ENCODE measurements around the gene KRTAP5-3.

DNA sequence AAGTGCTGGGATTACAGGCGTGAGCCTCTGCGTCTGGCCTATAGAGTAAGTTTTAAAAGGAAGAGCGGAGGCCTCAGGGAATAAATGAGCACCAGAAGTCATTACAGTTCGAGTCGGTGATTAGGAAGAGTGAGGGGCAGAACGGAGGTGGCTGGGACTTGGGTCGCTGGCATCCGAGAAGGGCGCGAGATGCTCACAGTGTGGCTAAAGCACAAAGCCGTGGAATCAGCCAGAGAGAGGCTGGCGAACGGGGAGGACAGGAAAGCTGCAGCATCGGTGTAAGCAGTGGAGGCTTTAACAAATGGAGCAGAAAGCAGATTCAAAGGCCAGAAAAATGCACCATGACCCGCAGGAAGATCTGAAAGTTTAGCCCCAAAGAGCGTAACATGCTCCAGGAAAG lies 16.4 kb upstream of the KRTAP5-3 start:
- TF ChIP-seq, protein P1, sequence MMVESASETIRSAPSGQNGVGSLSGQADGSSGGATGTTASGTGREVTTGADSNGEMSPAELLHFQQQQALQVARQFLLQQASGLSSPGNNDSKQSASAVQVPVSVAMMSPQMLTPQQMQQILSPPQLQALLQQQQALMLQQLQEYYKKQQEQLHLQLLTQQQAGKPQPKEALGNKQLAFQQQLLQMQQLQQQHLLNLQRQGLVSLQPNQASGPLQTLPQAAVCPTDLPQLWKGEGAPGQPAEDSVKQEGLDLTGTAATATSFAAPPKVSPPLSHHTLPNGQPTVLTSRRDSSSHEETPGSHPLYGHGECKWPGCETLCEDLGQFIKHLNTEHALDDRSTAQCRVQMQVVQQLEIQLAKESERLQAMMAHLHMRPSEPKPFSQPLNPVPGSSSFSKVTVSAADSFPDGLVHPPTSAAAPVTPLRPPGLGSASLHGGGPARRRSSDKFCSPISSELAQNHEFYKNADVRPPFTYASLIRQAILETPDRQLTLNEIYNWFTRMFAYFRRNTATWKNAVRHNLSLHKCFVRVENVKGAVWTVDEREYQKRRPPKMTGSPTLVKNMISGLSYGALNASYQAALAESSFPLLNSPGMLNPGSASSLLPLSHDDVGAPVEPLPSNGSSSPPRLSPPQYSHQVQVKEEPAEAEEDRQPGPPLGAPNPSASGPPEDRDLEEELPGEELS (CRISPR knock-in tag; IDR thresholded peaks at IDR 0.05; ENCODE audit: borderline replicate concordance), result no peak
- TF ChIP-seq CTCF (IDR thresholded peaks at IDR 0.05 in 2 of 3, conservative IDR thresholded peaks at IDR 0.05 in 1 of 3; ENCODE audit: insufficient read depth in 2 of 3, low read depth in 1 of 3, low read length in 3 of 3) (no peak), POLR2A (conservative IDR thresholded peaks at IDR 0.05) (no peak), NR2F6 (CRISPR knock-in tag; IDR thresholded peaks at IDR 0.05) (no peak), MEF2D (tag; conservative IDR thresholded peaks at IDR 0.05; ENCODE audit: low read depth) (no peak), NR3C1 (CRISPR knock-in tag; IDR thresholded peaks at IDR 0.05) (no peak), HDAC6 (IDR thresholded peaks at IDR 0.05; ENCODE audit: low read depth, low read length) (no peak), GTF2A2 (tag; IDR thresholded peaks at IDR 0.05) (no peak)

All from K562 (cell line).